ENCODE measurements around the gene CDK6. TPM values are rescaled to one million over a fixed set of nuclear protein-coding genes. Genes with fewer than 3 reads are reported as not detected.

The CDK6 gene
- total and polyA plus RNA-seq, 2 of the 8 experiments (the other 6 are each of a cell fraction or from before 2014, with no cell fraction given): 5.9 to 18.9 TPM

DNA sequence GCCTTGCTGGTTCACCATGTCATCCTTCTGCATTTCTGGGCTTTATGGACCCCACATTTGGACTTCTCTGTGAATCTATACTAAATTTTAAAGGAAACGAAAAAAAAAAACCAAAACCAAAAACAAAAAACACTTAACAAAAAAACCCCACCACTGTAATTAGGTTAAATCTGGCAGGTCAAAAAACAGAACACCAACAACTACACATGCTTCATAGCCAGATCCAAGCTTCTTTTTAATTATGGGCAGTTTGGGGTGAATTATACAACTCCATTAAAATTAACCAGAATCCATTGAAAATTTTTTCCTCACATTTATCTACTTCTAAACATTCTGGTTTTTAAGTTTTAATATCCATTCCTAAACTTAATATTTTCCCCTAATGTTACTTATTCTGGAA lies 58.4 kb downstream of the CDK6 start:
- Histone ChIP-seq H3K36me3 (ENCODE audit: control insufficient read depth in 2 of 4, insufficient read depth in 4 of 4, low read length in 3 of 4) (peaks cover 0 to 3% (median 0%) of the 10 kb centered on the region in 4 experiments; a peak in 2 of 8 replicates), H3K4me2 (ENCODE audit: insufficient read depth in 1 of 2, low read depth in 2 of 2, low read length in 2 of 2) (no peak overlapping the region), H2AK5ac (ENCODE audit: low read depth, low read length) (no peak overlapping the region), H3K23ac (ENCODE audit: insufficient read length) (no peak overlapping the region), H3K18ac (ENCODE audit: extremely low read depth, low read length) (no peak overlapping the region), H3K4me1 (replicated peaks in 1 of 4; ENCODE audit: control insufficient read depth in 3 of 4, insufficient read depth in 4 of 4, low read length in 3 of 4) (no peaks in the 10 kb centered on the region), H2BK120ac (replicated peaks; ENCODE audit: low read depth, low read length) (no peak overlapping the region), H4K91ac (replicated peaks; ENCODE audit: insufficient read length, low read length) (no peak overlapping the region), H2BK20ac (ENCODE audit: low read length) (no peak overlapping the region), H3K23me2 (ENCODE audit: low read depth, low read length) (no peaks in the 10 kb centered on the region), H3K79me1 (ENCODE audit: low read depth, low read length) (no peaks in the 10 kb centered on the region; the same call in 1 of the 2 replicates), H2BK12ac (ENCODE audit: low read depth, low read length) (no peak overlapping the region), H3K4ac (replicated peaks; ENCODE audit: insufficient read length, low read depth, low read length) (no peak overlapping the region), H3K9me3 (ENCODE audit: insufficient read depth in 2 of 2, low read depth in 1 of 2, low read length in 1 of 2) (0 out of 4 replicates have a peak, but pooled peaks cover 0 to 3% of the 10 kb centered on the region in 2 experiments), H2BK15ac (ENCODE audit: low read length) (no peak overlapping the region), H4K8ac (ENCODE audit: extremely low read depth, insufficient read depth, low read length) (no peak overlapping the region), H2AFZ (ENCODE audit: low read length) (no peak overlapping the region), H3K9ac (replicated peaks in 1 of 4; ENCODE audit: extremely low read depth in 1 of 4, low read depth in 3 of 4, low read length in 3 of 4) (no peak overlapping the region), H3K79me2 (ENCODE audit: control insufficient read depth in 1 of 2, insufficient read depth in 2 of 2, low read length in 2 of 2) (0 out of 4 replicates have a peak, but pooled peaks cover 0 to 4% of the 10 kb centered on the region in 2 experiments), H3K4me3 (ENCODE audit: extremely low read depth in 1 of 4, insufficient read depth in 2 of 4, low read depth in 3 of 4, low read length in 4 of 4) (no peak overlapping the region), H4K5ac (ENCODE audit: insufficient read length, low read depth, low read length) (no peak overlapping the region), H3K14ac (ENCODE audit: insufficient read length) (no peak overlapping the region), H4K20me1 (replicated peaks in 1 of 2; ENCODE audit: control insufficient read depth in 1 of 2, insufficient read depth in 2 of 2, low read length in 2 of 2) (no peaks in the 10 kb centered on the region), H3K56ac (replicated peaks; ENCODE audit: insufficient read length, low read depth, low read length) (no peak overlapping the region), H3K27me3 (replicated peaks in 1 of 4; ENCODE audit: control insufficient read depth in 3 of 4, extremely low read depth in 1 of 4, insufficient read depth in 3 of 4, low read length in 3 of 4) (no peaks in the 10 kb centered on the region), H3K27ac (ENCODE audit: low read depth, low read length) (no peak overlapping the region), H2BK5ac (ENCODE audit: low read depth, low read length) (no peak overlapping the region)
- DNase-seq (ENCODE audit: low read depth in 1 of 2, low spot score in 2 of 2) (no peak), FAIRE-seq (no peak)
- 73% methylated on average over 1 of the region's 1 CpG; no CpG with 5 or more reads in 1 of the 2 experiments for WGBS, 2 experiments (ENCODE audit: extremely low coverage in 1 of 2, insufficient coverage in 1 of 2, insufficient read length in 1 of 2, insufficient replicate concordance in 2 of 2, low coverage in 1 of 2, low lambda C conversion rate in 2 of 2, missing lambda C conversion rate in 1 of 2)
- ChIA-PET POLR2A (ENCODE audit: partially characterized antibody) (no interaction called here), CTCF (ENCODE audit: partially characterized antibody) (interaction anchor here (0.6 to 0.7 kb wide), 2 partner anchors 88 to 255 kb away, joined by 3 read pairs; no protein-coding TSS in a partner anchor)
- TF ChIP-seq CREB1 (IDR thresholded peaks at IDR 0.05): no peak
- no peak for TF ChIP-seq CBX5 (IDR thresholded peaks at IDR 0.05; ENCODE audit: low read depth, low read length)
- TF ChIP-seq, protein P1, sequence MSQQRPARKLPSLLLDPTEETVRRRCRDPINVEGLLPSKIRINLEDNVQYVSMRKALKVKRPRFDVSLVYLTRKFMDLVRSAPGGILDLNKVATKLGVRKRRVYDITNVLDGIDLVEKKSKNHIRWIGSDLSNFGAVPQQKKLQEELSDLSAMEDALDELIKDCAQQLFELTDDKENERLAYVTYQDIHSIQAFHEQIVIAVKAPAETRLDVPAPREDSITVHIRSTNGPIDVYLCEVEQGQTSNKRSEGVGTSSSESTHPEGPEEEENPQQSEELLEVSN (IDR thresholded peaks at IDR 0.05): no peak
- TF ChIP-seq TCF12 (IDR thresholded peaks at IDR 0.05; ENCODE audit: low read depth, low read length): no peak
- no peak for TF ChIP-seq NANOG (IDR thresholded peaks at IDR 0.05; ENCODE audit: insufficient read depth, low read depth, low read length, poor library complexity, severe bottlenecking)

All from H1 (cell line).